ENCODE results near the gene MACROD2.

MACROD2 gene

GRCh38 chr20:16083639-16084280, 2088.4 kb downstream of the MACROD2 start:
- DNase-seq (ENCODE audit: insufficient read length, low spot score) (no peak), FAIRE-seq (no peak)
- no peak for TF ChIP-seq TAF1 (IDR thresholded peaks at IDR 0.05; ENCODE audit: low read depth, low read length)
- TF ChIP-seq PAX5 (IDR thresholded peaks at IDR 0.05; ENCODE audit: insufficient read depth, low read length, severe bottlenecking): no peak
- TF ChIP-seq POLR2A (IDR thresholded peaks at IDR 0.05; ENCODE audit: low read depth, low read length): no peak
- TF ChIP-seq SPI1 (IDR thresholded peaks at IDR 0.05; ENCODE audit: low read depth, low read length): no peak
- no peak for TF ChIP-seq POLR2AphosphoS5 (IDR thresholded peaks at IDR 0.05; ENCODE audit: low read depth, low read length)
- TF ChIP-seq POU2F2 (IDR thresholded peaks at IDR 0.05; ENCODE audit: low read depth, low read length): no peak

GRCh38 chr20:16095226-16095625, 2099.9 kb downstream of the MACROD2 start:
- DNase-seq (ENCODE audit: insufficient read length, low spot score) (no peak), FAIRE-seq (no peak)
- no peak for TF ChIP-seq POLR2AphosphoS5 (IDR thresholded peaks at IDR 0.05; ENCODE audit: low read depth, low read length)
- TF ChIP-seq SPI1 (IDR thresholded peaks at IDR 0.05; ENCODE audit: low read depth, low read length): no peak
- no peak for TF ChIP-seq PAX5 (IDR thresholded peaks at IDR 0.05; ENCODE audit: insufficient read depth, low read length, severe bottlenecking)
- no peak for TF ChIP-seq TAF1 (IDR thresholded peaks at IDR 0.05; ENCODE audit: low read depth, low read length)
- TF ChIP-seq POU2F2 (IDR thresholded peaks at IDR 0.05; ENCODE audit: low read depth, low read length): no peak
- no peak for TF ChIP-seq POLR2A (IDR thresholded peaks at IDR 0.05; ENCODE audit: low read depth, low read length)

GRCh38 chr20:16096756-16097326, 2101.5 kb downstream of the MACROD2 start:
- TF ChIP-seq TAF1 (IDR thresholded peaks at IDR 0.05; ENCODE audit: low read depth, low read length) (no peak), POU2F2 (IDR thresholded peaks at IDR 0.05; ENCODE audit: low read depth, low read length) (no peak), SPI1 (IDR thresholded peaks at IDR 0.05; ENCODE audit: low read depth, low read length) (no peak), PAX5 (IDR thresholded peaks at IDR 0.05; ENCODE audit: insufficient read depth, low read length, severe bottlenecking) (no peak), POLR2A (IDR thresholded peaks at IDR 0.05; ENCODE audit: low read depth, low read length) (no peak), POLR2AphosphoS5 (IDR thresholded peaks at IDR 0.05; ENCODE audit: low read depth, low read length) (no peak)
- FAIRE-seq (no peak), DNase-seq (ENCODE audit: insufficient read length, low spot score) (no peak)

- FAIRE-seq: no peak
Observed at GRCh38 chr20:16097788-16098187, 2102.5 kb downstream of the MACROD2 start.

GRCh38 chr20:16098890-16099639, 2103.7 kb downstream of the MACROD2 start:
- DNase-seq (ENCODE audit: insufficient read length, low spot score): no peak
- no peak for FAIRE-seq
- no peak for TF ChIP-seq POLR2A (IDR thresholded peaks at IDR 0.05; ENCODE audit: low read depth, low read length)
- TF ChIP-seq PAX5 (IDR thresholded peaks at IDR 0.05; ENCODE audit: insufficient read depth, low read length, severe bottlenecking): no peak
- no peak for TF ChIP-seq TAF1 (IDR thresholded peaks at IDR 0.05; ENCODE audit: low read depth, low read length)
- no peak for TF ChIP-seq SPI1 (IDR thresholded peaks at IDR 0.05; ENCODE audit: low read depth, low read length)
- TF ChIP-seq POLR2AphosphoS5 (IDR thresholded peaks at IDR 0.05; ENCODE audit: low read depth, low read length): no peak
- TF ChIP-seq POU2F2 (IDR thresholded peaks at IDR 0.05; ENCODE audit: low read depth, low read length): no peak

More at GRCh38 chr20:16097788-16098187, 2102.5 kb downstream of the MACROD2 start:
- TF ChIP-seq POU2F2 (IDR thresholded peaks at IDR 0.05; ENCODE audit: low read depth, low read length) (no peak), POLR2AphosphoS5 (IDR thresholded peaks at IDR 0.05; ENCODE audit: low read depth, low read length) (no peak), PAX5 (IDR thresholded peaks at IDR 0.05; ENCODE audit: insufficient read depth, low read length, severe bottlenecking) (no peak), SPI1 (IDR thresholded peaks at IDR 0.05; ENCODE audit: low read depth, low read length) (no peak), TAF1 (IDR thresholded peaks at IDR 0.05; ENCODE audit: low read depth, low read length) (no peak), POLR2A (IDR thresholded peaks at IDR 0.05; ENCODE audit: low read depth, low read length) (no peak)
- no peak for DNase-seq (ENCODE audit: insufficient read length, low spot score)

DNA sequence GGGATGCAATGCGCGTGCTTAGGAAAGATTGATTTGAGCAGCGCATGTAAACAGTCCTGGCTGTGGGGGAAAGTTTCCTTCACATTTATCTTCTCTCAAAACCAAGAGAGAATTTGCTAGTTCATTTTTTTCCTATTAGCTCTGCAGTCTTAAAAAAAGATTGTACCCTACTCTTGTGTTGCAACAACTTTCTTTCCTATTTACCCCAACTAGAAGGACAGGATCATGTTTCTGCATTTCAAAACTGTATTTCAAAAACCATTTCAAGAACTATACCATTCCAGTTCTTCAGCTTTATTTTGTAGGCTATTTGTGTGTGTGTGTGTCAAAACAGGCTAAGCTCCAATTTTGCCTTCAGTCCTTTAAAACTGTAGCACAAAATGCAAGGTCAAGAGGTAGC, 2104.8 kb downstream of the MACROD2 start:
- FAIRE-seq (no peak), DNase-seq (ENCODE audit: insufficient read length, low spot score) (no peak)
- TF ChIP-seq POLR2AphosphoS5 (IDR thresholded peaks at IDR 0.05; ENCODE audit: low read depth, low read length) (no peak), POU2F2 (IDR thresholded peaks at IDR 0.05; ENCODE audit: low read depth, low read length) (no peak), SPI1 (IDR thresholded peaks at IDR 0.05; ENCODE audit: low read depth, low read length) (no peak), PAX5 (IDR thresholded peaks at IDR 0.05; ENCODE audit: insufficient read depth, low read length, severe bottlenecking) (no peak), TAF1 (IDR thresholded peaks at IDR 0.05; ENCODE audit: low read depth, low read length) (no peak)

DNA sequence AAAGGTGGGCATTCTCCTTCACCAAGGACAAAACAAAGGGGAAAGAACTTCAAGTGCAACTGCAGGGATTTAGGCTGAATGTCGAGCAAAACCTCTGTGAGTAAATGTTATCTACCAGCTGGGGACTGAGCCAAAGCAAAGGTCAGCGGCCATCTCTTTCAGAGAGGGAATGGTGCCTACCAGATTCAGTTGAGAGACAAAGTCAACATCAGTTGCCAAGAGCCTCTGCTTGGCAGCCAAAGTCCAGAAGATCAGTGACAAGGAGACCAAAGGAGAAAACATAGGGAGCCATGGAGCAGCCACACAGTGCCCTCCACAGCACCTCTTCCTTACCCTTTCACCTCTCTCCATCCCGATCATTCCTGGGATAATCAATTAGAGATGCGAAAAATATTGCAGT, 2105.5 kb downstream of the MACROD2 start:
- TF ChIP-seq POU2F2 (IDR thresholded peaks at IDR 0.05; ENCODE audit: low read depth, low read length) (no peak), SPI1 (IDR thresholded peaks at IDR 0.05; ENCODE audit: low read depth, low read length) (no peak), PAX5 (IDR thresholded peaks at IDR 0.05; ENCODE audit: insufficient read depth, low read length, severe bottlenecking) (no peak), POLR2AphosphoS5 (IDR thresholded peaks at IDR 0.05; ENCODE audit: low read depth, low read length) (no peak), POLR2A (IDR thresholded peaks at IDR 0.05; ENCODE audit: low read depth, low read length) (no peak), TAF1 (IDR thresholded peaks at IDR 0.05; ENCODE audit: low read depth, low read length) (no peak)
- DNase-seq (ENCODE audit: insufficient read length, low spot score) (no peak), FAIRE-seq (no peak)
